HepG2 (cell line): ENCODE data around the gene KMT2A. TPM values are rescaled to one million over a fixed set of nuclear protein-coding genes. Genes with fewer than 3 reads are reported as not detected.

Experiments
- AKAP8 ChIP-seq: sonication (generic); formaldehyde crosslinking; IDR thresholded peaks from 2 replicates; pipeline ENCODE4 v1.5.1; 2020; ENCODE audit warnings: mild to moderate bottlenecking, missing genetic modification reagents
- DNMT3B ChIP-seq: conservative IDR thresholded peaks from 2 replicates; pipeline ENCODE4 v1.6.1; 2016; ENCODE audit warnings: missing biosample characterization, control low read depth
- FOXA1 ChIP-seq, 2 experiments: fragments of 450-650 bp in 1 of 2; sonication (generic) in 1 of 2; formaldehyde crosslinking in 1 of 2; IDR thresholded peaks; 2 replicates each; pipeline versions ENCODE4 v1.4.0 to v1.6.1; 2016 to 2020; ENCODE audit warnings: missing genetic modification reagents in 1 of 2
- JDP2 ChIP-seq: sonication (generic); formaldehyde crosslinking; IDR thresholded peaks from 2 replicates; pipeline ENCODE4 v1.8.1; 2022; ENCODE audit warnings: missing genetic modification reagents, borderline replicate concordance
- KLF11 ChIP-seq: IDR thresholded peaks from 2 replicates; pipeline ENCODE4 v1.6.1; 2016; ENCODE audit warnings: missing compliant biosample characterization
- NFE2L1 ChIP-seq: sonication (generic); formaldehyde crosslinking; IDR thresholded peaks from 2 replicates; pipeline ENCODE4 v1.4.0; 2020; ENCODE audit warnings: missing genetic modification reagents, mild to moderate bottlenecking, borderline replicate concordance
- SETDB1 ChIP-seq: sonication (generic); formaldehyde crosslinking; IDR thresholded peaks from 2 replicates; pipeline ENCODE4 v1.5.1; 2020; ENCODE audit warnings: missing genetic modification reagents, mild to moderate bottlenecking, borderline replicate concordance
- SNAPC4 ChIP-seq: sonication (generic); formaldehyde crosslinking; IDR thresholded peaks from 2 replicates; pipeline ENCODE4 v1.4.0; 2020; ENCODE audit warnings: mild to moderate bottlenecking, missing genetic modification reagents
- ZBTB3 ChIP-seq: sonication (generic); formaldehyde crosslinking; IDR thresholded peaks from 2 replicates; pipeline ENCODE4 v1.4.0; 2020; ENCODE audit warnings: low read depth, mild to moderate bottlenecking, moderate library complexity, missing genetic modification reagents, borderline replicate concordance
- ZIK1 ChIP-seq: sonication (generic); formaldehyde crosslinking; IDR thresholded peaks from 2 replicates; pipeline ENCODE4 v1.5.0; 2020; ENCODE audit warnings: mild to moderate bottlenecking, low read depth, missing genetic modification reagents, borderline replicate concordance
- ZNF143 ChIP-seq: sonication (generic); formaldehyde crosslinking; IDR thresholded peaks from 2 replicates; pipeline ENCODE4 v1.4.0; 2020; ENCODE audit warnings: missing genetic modification reagents
- ZNF281 ChIP-seq: sonication (generic); formaldehyde crosslinking; IDR thresholded peaks from 2 replicates; pipeline ENCODE4 v1.4.0; 2020; ENCODE audit warnings: missing genetic modification reagents, borderline replicate concordance
- ZNF282 ChIP-seq: fragments of 450-650 bp; IDR thresholded peaks from 2 replicates; pipeline ENCODE4 v1.6.1; 2018; ENCODE audit not compliant: partially characterized antibody
- ZSCAN30 ChIP-seq: sonication (generic); formaldehyde crosslinking; IDR thresholded peaks from 2 replicates; pipeline ENCODE4 v1.5.0; 2020; ENCODE audit warnings: mild to moderate bottlenecking, missing genetic modification reagents
- polyA plus RNA-seq, 8 experiments: library from polyadenylated mRNA; depleted of rRNA in 3 of 8; stranded (reverse) in 7 of 8; unstranded in 1 of 8; fragments of >200 nt; fragmentation: Illumina TruSeq in 4 of 8; extraction: Trizol in 4 of 8; gene quantifications; 2 replicates each; pipeline versions ENCODE4 v1.2.1 to v1.2.3, GENCODE V29; 2011 to 2016; ENCODE audit warnings: low read depth in 4 of 8, missing spikeins in 1 of 8, mixed read lengths in 1 of 8; ENCODE audit not compliant: insufficient read depth in 1 of 8
- total RNA-seq, 5 experiments: library from RNA; depleted of rRNA; stranded (reverse); fragments of >200 nt; fragmentation: Illumina TruSeq; extraction: Trizol; gene quantifications; 2 replicates each; pipeline ENCODE4 v1.2.3, GENCODE V29; 2016; ENCODE audit warnings: low read depth in 1 of 5
- TF ChIP-seq, protein P1 (sequence below): sonication (generic); formaldehyde crosslinking; IDR thresholded peaks from 2 replicates; pipeline ENCODE4 v1.8.0; 2022; ENCODE audit warnings: missing genetic modification reagents, mild to moderate bottlenecking, borderline replicate concordance
- TF ChIP-seq, protein P2 (sequence below): sonication (generic); formaldehyde crosslinking; IDR thresholded peaks from 2 replicates; pipeline ENCODE4 v1.8.0; 2022; ENCODE audit warnings: mild to moderate bottlenecking, missing genetic modification reagents, borderline replicate concordance

KMT2A gene
- total and polyA plus RNA-seq, 2 of the 13 experiments (the other 11 are each of a cell fraction or from before 2014, with no cell fraction given) = 12.4 to 20.0 TPM

GRCh38 chr11:118530683-118531596 is 94.6 kb downstream of the KMT2A start, which contains the start of gene TMEM25 (continued):
- TF ChIP-seq, protein P1, sequence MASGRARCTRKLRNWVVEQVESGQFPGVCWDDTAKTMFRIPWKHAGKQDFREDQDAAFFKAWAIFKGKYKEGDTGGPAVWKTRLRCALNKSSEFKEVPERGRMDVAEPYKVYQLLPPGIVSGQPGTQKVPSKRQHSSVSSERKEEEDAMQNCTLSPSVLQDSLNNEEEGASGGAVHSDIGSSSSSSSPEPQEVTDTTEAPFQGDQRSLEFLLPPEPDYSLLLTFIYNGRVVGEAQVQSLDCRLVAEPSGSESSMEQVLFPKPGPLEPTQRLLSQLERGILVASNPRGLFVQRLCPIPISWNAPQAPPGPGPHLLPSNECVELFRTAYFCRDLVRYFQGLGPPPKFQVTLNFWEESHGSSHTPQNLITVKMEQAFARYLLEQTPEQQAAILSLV (CRISPR knock-in tag) = peak; percentile 90
- TF ChIP-seq ZNF281 (CRISPR knock-in tag) (peak; percentile 65), SNAPC4 (no peak), ZIK1 (CRISPR knock-in tag) (peak; percentile 63; the same call in 1 of the 2 replicates), AKAP8 (no peak), NFE2L1 (CRISPR knock-in tag) (no peak), KLF11 (CRISPR knock-in tag) (no peak), DNMT3B (CRISPR knock-in tag) (no peak), SETDB1 (CRISPR knock-in tag) (no peak), ZSCAN30 (no peak), JDP2 (CRISPR knock-in tag) (peak; percentile 46; the same call in 1 of the 2 replicates), ZBTB3 (no peak), FOXA1 (IDR thresholded peaks at IDR 0.05) (no peak), FOXA1 (CRISPR knock-in tag; IDR thresholded peaks at IDR 0.05) (peak; percentile 12; the same call in 1 of the 2 replicates), ZNF143 (CRISPR knock-in tag) (no peak), ZNF282 (no peak)
- TF ChIP-seq, protein P2, sequence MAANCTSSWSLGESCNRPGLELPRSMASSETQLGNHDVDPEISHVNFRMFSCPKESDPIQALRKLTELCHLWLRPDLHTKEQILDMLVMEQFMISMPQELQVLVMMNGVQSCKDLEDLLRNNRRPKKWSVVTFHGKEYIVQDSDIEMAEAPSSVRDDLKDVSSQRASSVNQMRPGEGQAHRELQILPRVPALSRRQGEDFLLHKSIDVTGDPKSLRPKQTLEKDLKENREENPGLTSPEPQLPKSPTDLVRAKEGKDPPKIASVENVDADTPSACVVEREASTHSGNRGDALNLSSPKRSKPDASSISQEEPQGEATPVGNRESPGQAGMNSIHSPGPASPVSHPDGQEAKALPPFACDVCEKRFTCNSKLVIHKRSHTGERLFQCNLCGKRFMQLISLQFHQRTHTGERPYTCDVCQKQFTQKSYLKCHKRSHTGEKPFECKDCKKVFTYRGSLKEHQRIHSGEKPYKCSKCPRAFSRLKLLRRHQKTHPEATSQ (CRISPR knock-in tag) = no peak; the same call in 1 of the 2 replicates
